HepG2 (cell line): Measurements from ENCODE around the gene GLRA1. TPM values are rescaled to one million over a fixed set of nuclear protein-coding genes. Genes with fewer than 3 reads are reported as not detected.

Experiments used
- ATAC-seq: fragments of 200-7000 bp; cut with Tn5 transposase; 3 replicates; pipeline ENCODE4 v1.9.1; 2020; ENCODE audit warnings: mild to moderate bottlenecking, moderate library complexity
- BruUV-seq: library from RNA; stranded (reverse); fragments of 400-500 nt; replicated peaks from 2 replicates; lab custom pipeline; 2021; lab: Mats Ljungman, UMichigan
- CTCF ChIA-PET: fragments of 300-600 bp; formaldehyde crosslinking; extraction: SDS; loops from one replicate; lab custom pipeline; 2021; ENCODE audit warnings: low total read pairs, inconsistent platforms, low intra/inter-chr PET ratio; lab: Yijun Ruan, JAX
- POLR2A ChIA-PET: fragments of 350-600 bp; sonication (Branson Sonifier 250); formaldehyde crosslinking; loops from one replicate; lab custom pipeline; 2020; ENCODE audit warnings: antibody characterized with exemption, inconsistent platforms; lab: Yijun Ruan, JAX
- DNase-seq: peaks from one replicate; pipeline ENCODE4 v3.0.0-alpha.2; 2015; ENCODE audit warnings: low spot score
- FAIRE-seq: peaks from 3 replicates; lab custom pipeline; 2011; peaks lifted over from hg19 to GRCh38; lab: Jason Lieb, UNC
- H2AFZ ChIP-seq: one replicate; pipeline ENCODE4 v1.6.1; 2011; ENCODE audit warnings: low read length, inconsistent platforms
- H3K27ac ChIP-seq: fragments of 300-600 bp; 3 replicates; pipeline ENCODE4 v1.8.0; 2011; ENCODE audit warnings: mixed run types, mild to moderate bottlenecking, mixed read lengths, low read length, inconsistent platforms; ENCODE audit not compliant: insufficient read depth; ENCODE audit errors: extremely low read length
- H3K27me3 ChIP-seq, 2 experiments: fragments of 200-600 bp in 1 of 2; 2 replicates in 1 of 2; 3 replicates in 1 of 2; pipeline versions ENCODE4 v1.6.0 to v1.8.0; 2011; ENCODE audit warnings: low read length in 2 of 2, mild to moderate bottlenecking in 2 of 2, moderate library complexity in 2 of 2, inconsistent platforms in 1 of 2; ENCODE audit not compliant: insufficient read depth in 2 of 2, control insufficient read depth in 1 of 2
- H3K36me3 ChIP-seq, 2 experiments: fragments of 200-600 bp in 1 of 2; replicated peaks in 1 of 2; 2 replicates in 1 of 2; 3 replicates in 1 of 2; pipeline versions ENCODE4 v1.5.1 to v1.8.0; 2011; ENCODE audit warnings: low read length in 2 of 2, inconsistent platforms in 1 of 2; ENCODE audit not compliant: insufficient read depth in 2 of 2, control insufficient read depth in 1 of 2
- H3K4me1 ChIP-seq: 2 replicates; pipeline ENCODE4 v1.5.1; 2012; ENCODE audit warnings: low read length, inconsistent platforms; ENCODE audit not compliant: insufficient read depth
- H3K4me2 ChIP-seq: 2 replicates; pipeline ENCODE4 v1.6.0; 2011; ENCODE audit warnings: low read depth, low read length, inconsistent platforms
- H3K4me3 ChIP-seq, 3 experiments: fragments of 200-600 bp in 1 of 3; sonication (generic), shearing (Covaris generic) in 1 of 3; replicated peaks in 1 of 3; 2 replicates each; pipeline ENCODE4 v1.5.1; 2011 to 2016; ENCODE audit warnings: low read length in 3 of 3, inconsistent platforms in 2 of 3, low read depth in 2 of 3, mild to moderate bottlenecking in 2 of 3, control low read depth in 1 of 3, mixed read lengths in 1 of 3; ENCODE audit not compliant: insufficient read depth in 1 of 3
- H3K79me2 ChIP-seq: one replicate; pipeline ENCODE4 v1.6.1; 2011; ENCODE audit warnings: low read length, inconsistent platforms; ENCODE audit not compliant: insufficient read depth
- H3K9ac ChIP-seq: 2 replicates; pipeline ENCODE4 v1.6.0; 2011; ENCODE audit warnings: mild to moderate bottlenecking, low read depth, low read length, inconsistent platforms; ENCODE audit not compliant: insufficient read depth
- H3K9me3 ChIP-seq: 2 replicates; pipeline ENCODE4 v1.5.1; 2012; ENCODE audit warnings: mild to moderate bottlenecking, low read length
- H4K20me1 ChIP-seq: 2 replicates; pipeline ENCODE4 v1.6.0; 2011; ENCODE audit warnings: inconsistent platforms, mild to moderate bottlenecking, low read length, moderate library complexity; ENCODE audit not compliant: insufficient read depth
- HNRNPL ChIP-seq: fragments of 200-400 bp; formaldehyde crosslinking; IDR thresholded peaks from 2 replicates; pipeline ENCODE4 v1.6.1; 2017; ENCODE audit warnings: mild to moderate bottlenecking, low read depth, low read length
- MLLT10 ChIP-seq: sonication (generic); formaldehyde crosslinking; IDR thresholded peaks from 2 replicates; pipeline ENCODE4 v1.4.0; 2020; ENCODE audit warnings: missing genetic modification reagents
- PITX1 ChIP-seq: sonication (generic); formaldehyde crosslinking; IDR thresholded peaks from 2 replicates; pipeline ENCODE4 v1.5.1; 2020; ENCODE audit warnings: mild to moderate bottlenecking, missing genetic modification reagents
- RFX5 ChIP-seq: IDR thresholded peaks from 2 replicates; pipeline ENCODE4 v1.6.1; 2011; ENCODE audit warnings: low read depth, low read length, improper control_type of control experiment
- TCF7L2 ChIP-seq: IDR thresholded peaks from 2 replicates; pipeline ENCODE4 v1.6.1; 2011; ENCODE audit warnings: mild to moderate bottlenecking, low read depth, low read length, moderate library complexity
- WIZ ChIP-seq: sonication (generic); formaldehyde crosslinking; IDR thresholded peaks from 2 replicates; pipeline ENCODE4 v1.5.1; 2020; ENCODE audit warnings: mild to moderate bottlenecking, missing genetic modification reagents
- ZNF24 ChIP-seq: fragments of 450-650 bp; IDR thresholded peaks from 2 replicates; pipeline ENCODE4 v1.6.1; 2017; ENCODE audit warnings: antibody characterized with exemption, mild to moderate bottlenecking
- ZNF335 ChIP-seq: sonication (generic); formaldehyde crosslinking; IDR thresholded peaks from 2 replicates; pipeline ENCODE4 v1.4.0; 2020; ENCODE audit warnings: missing genetic modification reagents
- WGBS: methylation state at CpG from one replicate; pipeline ENCODE4 v1.1.6; 2017; ENCODE audit warnings: low lambda C conversion rate; 5-methylcytosine and 5-hydroxymethylcytosine counted together
- in situ Hi-C: cut with HindIII; loops from 2 replicates; pipeline ENCODE4 v1.10.0; 2017; ENCODE audit warnings: low pct_unique_long_range_greater_than_20kb; ENCODE audit not compliant: extremely low pct_ligation_motif_present
- intact Hi-C: fragments of 100-400 bp; cut with micrococcal nuclease; formaldehyde crosslinking; loops from one replicate; pipeline ENCODE4 v1.10.0; 2022; ENCODE audit not compliant: unreplicated experiment
- polyA plus RNA-seq, 8 experiments: library from polyadenylated mRNA; depleted of rRNA in 3 of 8; stranded (reverse) in 7 of 8; unstranded in 1 of 8; fragments of >200 nt; fragmentation: Illumina TruSeq in 4 of 8; extraction: Trizol in 4 of 8; gene quantifications; 2 replicates each; pipeline versions ENCODE4 v1.2.1 to v1.2.3, GENCODE V29; 2011 to 2016; ENCODE audit warnings: low read depth in 4 of 8, missing spikeins in 1 of 8, mixed read lengths in 1 of 8; ENCODE audit not compliant: insufficient read depth in 1 of 8
- total RNA-seq, 5 experiments: library from RNA; depleted of rRNA; stranded (reverse); fragments of >200 nt; fragmentation: Illumina TruSeq; extraction: Trizol; gene quantifications; 2 replicates each; pipeline ENCODE4 v1.2.3, GENCODE V29; 2016; ENCODE audit warnings: low read depth in 1 of 5
- TF ChIP-seq, protein P1 (sequence below), 2 experiments: sonication (generic) in 1 of 2; formaldehyde crosslinking in 1 of 2; IDR thresholded peaks; 2 replicates each; pipeline versions ENCODE4 v1.6.1 to v1.9.0; 2014 to 2022; ENCODE audit warnings: antibody characterized with exemption in 1 of 2, borderline replicate concordance in 1 of 2, inconsistent platforms in 1 of 2, low read depth in 1 of 2, missing genetic modification reagents in 1 of 2
- TF ChIP-seq, protein P2 (sequence below): sonication (generic); formaldehyde crosslinking; IDR thresholded peaks from 2 replicates; pipeline ENCODE4 v1.8.0; 2022; ENCODE audit warnings: mild to moderate bottlenecking, missing genetic modification reagents, moderate library complexity

Gene GLRA1
- total and polyA plus RNA-seq, 2 of the 13 experiments (the other 11 are each of a cell fraction or from before 2014, with no cell fraction given): not detected

DNA sequence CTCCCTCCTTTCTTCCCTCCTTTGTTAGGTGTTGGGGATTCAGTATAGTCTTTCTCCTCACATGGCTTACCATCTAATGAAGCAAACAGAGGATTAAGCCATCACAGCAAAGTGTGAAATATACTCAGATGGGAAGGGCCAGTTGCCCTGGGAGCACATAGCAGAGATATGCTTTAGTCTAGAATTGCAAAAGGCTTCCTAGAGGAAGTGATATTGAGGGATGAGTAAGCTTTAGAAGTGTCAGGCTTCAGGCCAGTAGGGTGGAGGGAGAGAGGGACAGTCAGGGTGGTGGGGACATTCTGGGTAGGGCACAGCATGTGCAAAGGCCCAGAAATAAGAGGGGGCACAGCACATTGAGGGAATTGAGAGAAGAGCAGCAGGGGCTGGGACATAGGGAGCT, 46.2 kb upstream of the GLRA1 start (continued):
- TF ChIP-seq, protein P1, sequence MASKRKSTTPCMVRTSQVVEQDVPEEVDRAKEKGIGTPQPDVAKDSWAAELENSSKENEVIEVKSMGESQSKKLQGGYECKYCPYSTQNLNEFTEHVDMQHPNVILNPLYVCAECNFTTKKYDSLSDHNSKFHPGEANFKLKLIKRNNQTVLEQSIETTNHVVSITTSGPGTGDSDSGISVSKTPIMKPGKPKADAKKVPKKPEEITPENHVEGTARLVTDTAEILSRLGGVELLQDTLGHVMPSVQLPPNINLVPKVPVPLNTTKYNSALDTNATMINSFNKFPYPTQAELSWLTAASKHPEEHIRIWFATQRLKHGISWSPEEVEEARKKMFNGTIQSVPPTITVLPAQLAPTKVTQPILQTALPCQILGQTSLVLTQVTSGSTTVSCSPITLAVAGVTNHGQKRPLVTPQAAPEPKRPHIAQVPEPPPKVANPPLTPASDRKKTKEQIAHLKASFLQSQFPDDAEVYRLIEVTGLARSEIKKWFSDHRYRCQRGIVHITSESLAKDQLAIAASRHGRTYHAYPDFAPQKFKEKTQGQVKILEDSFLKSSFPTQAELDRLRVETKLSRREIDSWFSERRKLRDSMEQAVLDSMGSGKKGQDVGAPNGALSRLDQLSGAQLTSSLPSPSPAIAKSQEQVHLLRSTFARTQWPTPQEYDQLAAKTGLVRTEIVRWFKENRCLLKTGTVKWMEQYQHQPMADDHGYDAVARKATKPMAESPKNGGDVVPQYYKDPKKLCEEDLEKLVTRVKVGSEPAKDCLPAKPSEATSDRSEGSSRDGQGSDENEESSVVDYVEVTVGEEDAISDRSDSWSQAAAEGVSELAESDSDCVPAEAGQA (IDR thresholded peaks at IDR 0.05; ENCODE audit: low read depth): no peak
- TF ChIP-seq, protein P1 (CRISPR knock-in tag; IDR thresholded peaks at IDR 0.05; ENCODE audit: borderline replicate concordance): no peak
- TF ChIP-seq, protein P2, sequence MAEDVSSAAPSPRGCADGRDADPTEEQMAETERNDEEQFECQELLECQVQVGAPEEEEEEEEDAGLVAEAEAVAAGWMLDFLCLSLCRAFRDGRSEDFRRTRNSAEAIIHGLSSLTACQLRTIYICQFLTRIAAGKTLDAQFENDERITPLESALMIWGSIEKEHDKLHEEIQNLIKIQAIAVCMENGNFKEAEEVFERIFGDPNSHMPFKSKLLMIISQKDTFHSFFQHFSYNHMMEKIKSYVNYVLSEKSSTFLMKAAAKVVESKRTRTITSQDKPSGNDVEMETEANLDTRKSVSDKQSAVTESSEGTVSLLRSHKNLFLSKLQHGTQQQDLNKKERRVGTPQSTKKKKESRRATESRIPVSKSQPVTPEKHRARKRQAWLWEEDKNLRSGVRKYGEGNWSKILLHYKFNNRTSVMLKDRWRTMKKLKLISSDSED: no peak
- TF ChIP-seq ZNF335 (CRISPR knock-in tag) (no peak), MLLT10 (CRISPR knock-in tag) (no peak)

DNA sequence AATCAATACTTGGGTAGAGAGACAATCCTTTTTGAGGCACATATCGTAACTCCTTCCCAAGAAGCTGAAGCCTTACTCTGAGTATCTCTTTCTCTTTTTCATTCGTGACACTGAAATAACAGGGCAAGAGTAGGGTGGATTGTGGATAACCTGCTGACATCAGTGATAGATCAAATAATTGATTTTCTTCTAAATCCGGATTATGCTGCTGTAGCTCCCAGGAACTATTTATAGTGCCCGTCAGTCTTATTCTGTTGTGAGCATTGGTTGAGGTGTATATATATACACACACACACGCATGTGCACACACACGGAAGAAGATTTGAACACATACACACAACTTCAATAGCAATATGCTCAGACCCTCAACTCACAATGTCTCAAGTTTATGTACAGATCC, 43.2 kb upstream of the GLRA1 start:
- CTCF ChIA-PET: no interaction called here
- no peak overlapping the region for H3K27ac ChIP-seq
- H3K9me3 ChIP-seq: no peaks in the 10 kb centered on the region
- no peaks in the 10 kb centered on the region for H4K20me1 ChIP-seq
- H3K9ac ChIP-seq: no peak overlapping the region
- no TSS peak for BruUV-seq
- no peak for TF ChIP-seq PITX1 (CRISPR knock-in tag)
- TF ChIP-seq ZNF24: no peak
- no peak for TF ChIP-seq TCF7L2
- TF ChIP-seq RFX5: no peak
- TF ChIP-seq HNRNPL: no peak
- no peak for TF ChIP-seq WIZ (CRISPR knock-in tag)
- no peak overlapping the region for H3K4me3 ChIP-seq
- H3K79me2 ChIP-seq: no peaks in the 10 kb centered on the region
- WGBS: 3% methylated on average over 6 of the region's 6 CpGs
- FAIRE-seq (no peak), DNase-seq (no peak), ATAC-seq (no peak)
- no peaks in the 10 kb centered on the region for H3K36me3 ChIP-seq
- POLR2A ChIA-PET: no interaction called here
- no peak overlapping the region for H2AFZ ChIP-seq
- no peaks in the 10 kb centered on the region for H3K4me1 ChIP-seq
- intact Hi-C loops (no loop called here), in situ Hi-C loops (no loop called here)
- no peak overlapping the region for H3K4me2 ChIP-seq
- H3K27me3 ChIP-seq: no peaks in the 10 kb centered on the region
